DMS 273 treated with DMSO at 0.1 percent for 48 hours (cell line): ENCODE measurements around the gene EGLN2.
"Not testable (repeated sequence)": the region's sequence is repeated elsewhere in the genome, so short reads cannot be mapped to it uniquely, and the experiment has no call there.

Source experiments
- DNase-seq: peaks from one replicate; lab custom pipeline; 2025; lab: John Stamatoyannopoulos, UW

Gene EGLN2

GRCh38 chr19:40819479-40820234, 20.7 kb downstream of the EGLN2 start:
- DNase-seq: not testable (repeated sequence)

GRCh38 chr19:40822161-40822560, 23.2 kb downstream of the EGLN2 start:
- no peak for DNase-seq

GRCh38 chr19:40822704-40823553, 23.9 kb downstream of the EGLN2 start:
- not testable (repeated sequence) for DNase-seq

DNA sequence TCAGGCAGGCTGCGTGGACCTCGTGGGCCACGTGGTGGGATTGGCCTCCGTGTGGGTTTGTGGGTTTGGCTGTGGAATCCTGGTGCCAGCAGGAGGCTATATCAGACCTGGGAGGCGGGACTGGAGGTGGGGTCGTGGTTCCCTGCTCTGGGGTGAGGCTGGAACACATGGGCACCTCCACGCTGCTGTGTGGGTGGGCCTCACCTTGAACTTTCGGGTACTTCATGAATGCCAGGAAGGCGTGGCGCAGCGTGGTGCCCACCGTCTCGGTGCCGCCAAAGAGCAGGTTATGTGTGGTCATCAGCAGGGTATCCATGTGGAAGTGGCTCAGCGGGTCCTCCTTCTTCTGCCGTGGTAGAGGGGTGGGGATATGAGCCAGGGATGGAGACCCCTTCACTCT, 25.9 kb downstream of the EGLN2 start:
- not testable (repeated sequence) for DNase-seq

DNA sequence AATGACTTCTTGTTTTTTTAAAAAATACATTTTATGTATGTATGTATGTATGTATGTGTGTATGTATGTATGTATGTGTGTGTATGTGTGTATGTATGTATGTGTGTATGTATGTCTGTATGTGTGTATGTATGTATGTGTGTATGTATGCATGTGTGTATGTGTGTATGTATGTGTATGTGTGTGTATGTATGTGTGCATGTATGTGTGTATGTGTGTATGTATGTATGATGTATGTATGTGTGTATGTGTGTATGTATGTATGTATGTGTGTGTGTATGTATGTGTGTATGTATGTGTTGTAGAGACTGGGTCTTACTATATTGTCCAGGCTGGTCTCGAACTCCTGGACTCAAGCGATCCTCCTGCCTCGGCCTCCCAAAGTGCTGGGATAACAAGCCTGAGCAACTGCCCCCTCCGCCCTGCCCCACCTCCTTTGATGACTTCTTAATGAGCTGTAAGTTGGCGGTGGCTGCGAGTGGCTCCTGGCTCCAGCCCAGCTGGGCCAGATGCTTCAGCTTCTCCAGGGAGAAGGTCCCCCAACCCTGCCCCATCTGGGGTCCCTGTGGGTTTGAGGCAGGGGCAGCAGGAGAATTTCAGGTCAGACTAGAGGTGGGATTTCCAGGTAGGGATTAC, 26.6 kb downstream of the EGLN2 start:
- not testable (repeated sequence) for DNase-seq

GRCh38 chr19:40826312-40826698, 27.3 kb downstream of the EGLN2 start:
- not testable (repeated sequence) for DNase-seq

DNA sequence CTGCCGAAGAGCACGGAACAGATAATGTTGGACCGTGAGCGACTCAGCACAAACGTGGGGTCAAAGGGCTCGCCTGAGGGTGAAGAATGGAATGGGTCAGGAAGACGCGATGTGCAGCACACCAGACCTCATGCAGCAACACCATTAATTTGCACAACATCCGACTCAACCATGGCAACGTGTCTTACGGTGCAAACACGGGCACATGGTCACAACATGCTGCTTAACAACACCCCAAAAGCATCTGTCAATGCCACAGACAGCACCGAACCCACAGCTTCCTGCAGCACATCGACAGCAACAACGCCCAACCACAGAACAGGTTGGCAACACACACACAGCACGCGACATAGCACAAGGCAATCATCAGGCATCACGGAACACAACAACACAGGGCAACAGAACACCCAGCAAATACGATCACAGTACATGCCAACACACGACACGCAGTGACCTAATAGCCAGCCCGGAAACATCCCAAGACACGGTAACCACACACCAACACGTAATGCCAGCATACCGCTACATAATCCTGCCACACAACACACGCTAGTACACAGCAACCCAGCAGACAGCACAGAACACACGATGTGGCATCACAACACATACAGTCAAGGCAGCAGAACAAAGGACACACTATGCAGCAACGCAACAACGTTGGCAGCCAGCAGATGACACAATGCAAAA, 27.9 kb downstream of the EGLN2 start:
- not testable (repeated sequence) for DNase-seq

- no peak for DNase-seq
These were observed 28.6 kb downstream of the EGLN2 start for GRCh38 chr19:40827386-40828247.

- no peak for DNase-seq
These were observed 30.2 kb downstream of the EGLN2 start for GRCh38 chr19:40829205-40829604.

GRCh38 chr19:40830741-40831140, 31.8 kb downstream of the EGLN2 start:
- not testable (repeated sequence) for DNase-seq

DNA sequence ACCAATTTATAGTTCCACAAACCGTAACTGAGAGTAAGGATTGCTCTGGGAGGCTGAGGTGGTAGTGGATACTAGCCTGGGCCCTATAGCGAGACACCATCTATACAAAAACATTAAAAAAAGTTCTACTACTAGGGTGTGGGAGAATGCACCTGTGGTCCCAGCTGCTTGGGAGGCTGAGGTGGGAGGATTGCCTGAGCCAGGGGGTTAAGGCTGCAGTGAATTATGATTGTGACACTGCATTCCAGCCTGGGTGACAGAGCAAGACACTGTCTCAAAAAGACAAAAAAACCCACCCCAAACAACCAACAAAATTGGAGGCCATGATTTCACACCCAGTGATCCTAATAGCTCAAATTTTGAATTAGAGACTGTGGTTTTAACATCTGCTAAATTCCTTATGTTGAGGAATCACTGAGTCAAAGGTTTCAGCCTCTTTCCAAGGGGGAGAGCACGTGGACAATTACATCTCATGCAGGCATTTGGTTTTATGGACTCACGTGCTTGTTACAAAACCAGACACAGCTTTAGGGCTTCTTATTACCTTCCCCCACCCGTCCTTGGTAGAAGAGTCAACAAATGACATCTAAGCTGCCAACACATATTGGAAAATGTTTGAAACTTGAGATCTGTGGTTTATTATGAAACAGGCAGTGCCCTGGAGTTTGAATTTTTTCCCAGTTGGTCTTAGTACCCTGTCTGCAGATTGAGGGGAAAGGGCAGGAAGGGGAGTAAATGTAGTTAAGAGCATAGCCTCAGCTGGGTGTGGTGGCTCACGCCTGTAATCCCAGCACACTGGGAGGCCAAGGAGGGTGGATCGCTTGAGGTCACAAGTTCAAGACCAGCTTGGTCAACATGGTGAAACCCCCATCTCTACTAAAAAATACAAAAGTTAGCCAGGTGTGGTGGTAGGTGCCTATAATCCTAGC, 32.8 kb downstream of the EGLN2 start:
- no peak for DNase-seq

- DNase-seq: not testable (repeated sequence)
These were observed 33.4 kb downstream of the EGLN2 start for GRCh38 chr19:40832431-40832790.

- not testable (repeated sequence) for DNase-seq
These were observed 34.9 kb downstream of the EGLN2 start for GRCh38 chr19:40833728-40834533.

GRCh38 chr19:40836754-40837429, 37.9 kb downstream of the EGLN2 start:
- no peak for DNase-seq

GRCh38 chr19:40838477-40838876, 39.5 kb downstream of the EGLN2 start:
- DNase-seq: not testable (repeated sequence)

- DNase-seq: not testable (repeated sequence)
These were observed 43.0 kb downstream of the EGLN2 start for GRCh38 chr19:40842012-40842411.

GRCh38 chr19:40842997-40843652, 44.1 kb downstream of the EGLN2 start:
- not testable (repeated sequence) for DNase-seq

DNA sequence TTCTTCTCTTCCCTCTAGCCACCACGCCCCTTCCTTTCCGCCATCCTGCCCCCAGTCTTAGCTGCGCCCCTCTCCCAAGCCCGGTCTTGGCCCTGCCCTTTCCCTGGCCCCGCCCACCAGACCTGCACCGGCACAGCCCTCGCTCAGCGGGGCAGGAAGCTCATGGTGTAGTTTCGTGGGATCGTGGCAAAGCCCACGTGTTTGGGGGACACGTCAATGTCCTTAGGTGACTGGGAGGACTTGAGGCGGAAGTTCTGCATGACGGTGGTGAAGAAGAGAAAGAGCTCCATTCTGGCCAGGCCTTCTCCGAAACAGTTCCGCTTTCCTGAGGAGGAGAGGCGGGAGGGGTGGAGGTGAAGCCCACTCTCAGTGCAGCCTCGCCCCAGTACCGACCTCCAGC, 44.7 kb downstream of the EGLN2 start:
- not testable (repeated sequence) for DNase-seq
